ENCODE results near the gene MKRN2.

DNA sequence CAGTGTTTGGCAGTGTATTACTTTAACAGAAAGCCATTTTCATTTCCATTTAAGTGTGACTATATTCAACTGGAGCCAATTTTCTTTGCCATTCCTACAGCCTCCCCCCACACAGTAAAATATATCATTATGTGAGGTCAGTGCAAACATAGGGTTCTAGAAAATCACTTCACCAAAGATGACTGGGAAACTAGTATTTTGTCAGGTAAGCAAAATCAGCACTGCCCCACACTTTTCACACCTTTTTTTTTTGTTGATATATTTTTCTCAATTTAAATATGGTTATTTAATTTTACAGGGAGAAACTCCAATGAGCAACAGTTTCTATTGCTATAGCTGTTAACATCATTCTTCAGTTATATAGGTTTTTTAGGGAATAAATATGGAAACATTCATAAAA, 41.3 kb upstream of the MKRN2 start:
- TF ChIP-seq OVOL2 (CRISPR knock-in tag; IDR thresholded peaks at IDR 0.05; ENCODE audit: borderline replicate concordance) (no peak), TEAD4 (CRISPR knock-in tag; IDR thresholded peaks at IDR 0.05) (no peak), CREB1 (CRISPR knock-in tag; IDR thresholded peaks at IDR 0.05) (no peak)
- TF ChIP-seq, protein P1, sequence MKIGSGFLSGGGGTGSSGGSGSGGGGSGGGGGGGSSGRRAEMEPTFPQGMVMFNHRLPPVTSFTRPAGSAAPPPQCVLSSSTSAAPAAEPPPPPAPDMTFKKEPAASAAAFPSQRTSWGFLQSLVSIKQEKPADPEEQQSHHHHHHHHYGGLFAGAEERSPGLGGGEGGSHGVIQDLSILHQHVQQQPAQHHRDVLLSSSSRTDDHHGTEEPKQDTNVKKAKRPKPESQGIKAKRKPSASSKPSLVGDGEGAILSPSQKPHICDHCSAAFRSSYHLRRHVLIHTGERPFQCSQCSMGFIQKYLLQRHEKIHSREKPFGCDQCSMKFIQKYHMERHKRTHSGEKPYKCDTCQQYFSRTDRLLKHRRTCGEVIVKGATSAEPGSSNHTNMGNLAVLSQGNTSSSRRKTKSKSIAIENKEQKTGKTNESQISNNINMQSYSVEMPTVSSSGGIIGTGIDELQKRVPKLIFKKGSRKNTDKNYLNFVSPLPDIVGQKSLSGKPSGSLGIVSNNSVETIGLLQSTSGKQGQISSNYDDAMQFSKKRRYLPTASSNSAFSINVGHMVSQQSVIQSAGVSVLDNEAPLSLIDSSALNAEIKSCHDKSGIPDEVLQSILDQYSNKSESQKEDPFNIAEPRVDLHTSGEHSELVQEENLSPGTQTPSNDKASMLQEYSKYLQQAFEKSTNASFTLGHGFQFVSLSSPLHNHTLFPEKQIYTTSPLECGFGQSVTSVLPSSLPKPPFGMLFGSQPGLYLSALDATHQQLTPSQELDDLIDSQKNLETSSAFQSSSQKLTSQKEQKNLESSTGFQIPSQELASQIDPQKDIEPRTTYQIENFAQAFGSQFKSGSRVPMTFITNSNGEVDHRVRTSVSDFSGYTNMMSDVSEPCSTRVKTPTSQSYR (CRISPR knock-in tag; IDR thresholded peaks at IDR 0.05), result no peak
- TF ChIP-seq, protein P2, sequence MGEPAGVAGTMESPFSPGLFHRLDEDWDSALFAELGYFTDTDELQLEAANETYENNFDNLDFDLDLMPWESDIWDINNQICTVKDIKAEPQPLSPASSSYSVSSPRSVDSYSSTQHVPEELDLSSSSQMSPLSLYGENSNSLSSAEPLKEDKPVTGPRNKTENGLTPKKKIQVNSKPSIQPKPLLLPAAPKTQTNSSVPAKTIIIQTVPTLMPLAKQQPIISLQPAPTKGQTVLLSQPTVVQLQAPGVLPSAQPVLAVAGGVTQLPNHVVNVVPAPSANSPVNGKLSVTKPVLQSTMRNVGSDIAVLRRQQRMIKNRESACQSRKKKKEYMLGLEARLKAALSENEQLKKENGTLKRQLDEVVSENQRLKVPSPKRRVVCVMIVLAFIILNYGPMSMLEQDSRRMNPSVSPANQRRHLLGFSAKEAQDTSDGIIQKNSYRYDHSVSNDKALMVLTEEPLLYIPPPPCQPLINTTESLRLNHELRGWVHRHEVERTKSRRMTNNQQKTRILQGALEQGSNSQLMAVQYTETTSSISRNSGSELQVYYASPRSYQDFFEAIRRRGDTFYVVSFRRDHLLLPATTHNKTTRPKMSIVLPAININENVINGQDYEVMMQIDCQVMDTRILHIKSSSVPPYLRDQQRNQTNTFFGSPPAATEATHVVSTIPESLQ (CRISPR knock-in tag; IDR thresholded peaks at IDR 0.05), result no peak

Measured in WTC11 (cell line).